Activated CD8-positive, alpha-beta T cell treated with anti-CD3 and anti-CD28 coated beads for 36 hours (primary cell): Measurements from ENCODE around the gene SOX30. TPM values are rescaled to one million over a fixed set of nuclear protein-coding genes. Genes with fewer than 3 reads are reported as not detected.

Experiments
- ATAC-seq: fragments of 200-7000 bp; cut with Tn5 transposase; one replicate; pipeline ENCODE4 v1.10.0; 2021; ENCODE audit warnings: mild to moderate bottlenecking, moderate library complexity
- CTCF ChIA-PET: fragments of 350-600 bp; sonication (Branson Sonifier 250); formaldehyde crosslinking; loops from one replicate; lab custom pipeline; 2021; ENCODE audit warnings: antibody characterized with exemption; lab: Charles Lee
- POLR2A ChIA-PET: fragments of 350-600 bp; sonication (Branson Sonifier 250); formaldehyde crosslinking; loops from one replicate; lab custom pipeline; 2021; ENCODE audit warnings: antibody characterized with exemption; lab: Charles Lee
- DNase-seq: peaks from one replicate; pipeline ENCODE4 v3.0.0-alpha.2; 2020
- H3K27ac Mint-ChIP-seq: one replicate; pipeline ENCODE4 v1.8.0; 2021; ENCODE audit warnings: mild to moderate bottlenecking, mixed read lengths
- H3K27me3 Mint-ChIP-seq: one replicate; pipeline ENCODE4 v1.8.0; 2021; ENCODE audit warnings: mixed read lengths
- H3K36me3 Mint-ChIP-seq: one replicate; pipeline ENCODE4 v1.8.0; 2021; ENCODE audit warnings: low read depth, mixed read lengths
- H3K4me1 Mint-ChIP-seq: one replicate; pipeline ENCODE4 v1.8.0; 2021; ENCODE audit warnings: low read depth, mixed read lengths
- H3K4me3 Mint-ChIP-seq: one replicate; pipeline ENCODE4 v1.8.0; 2021; ENCODE audit warnings: mild to moderate bottlenecking, moderate library complexity, mixed read lengths
- H3K9me3 Mint-ChIP-seq: one replicate; pipeline ENCODE4 v1.8.0; 2021; ENCODE audit warnings: mixed read lengths
- CTCF ChIP-seq: fragments of 200-600 bp; IDR thresholded peaks from one replicate; pipeline ENCODE4 v1.8.0; 2022; ENCODE audit warnings: antibody characterized with exemption, mild to moderate bottlenecking
- intact Hi-C: fragments of 100-400 bp; cut with micrococcal nuclease; formaldehyde crosslinking; loops from one replicate; pipeline ENCODE4 v1.10.0; 2022
- total RNA-seq, 2 experiments: library from RNA; stranded (reverse); gene quantifications; one replicate each; pipeline ENCODE4 v1.2.3, GENCODE V29; 2021

Gene SOX30
- total RNA-seq, 2 experiments from 2014 or later = 0.11 to 0.16 TPM

- POLR2A ChIA-PET = interaction anchor here (0.6 to 1.0 kb wide), 4 partner anchors 8 to 44 kb away, joined by 3 to 4 read pairs (median 3); no protein-coding TSS in a partner anchor
- DNase-seq = no peak
- Mint-ChIP-seq H3K4me3 (no peak overlapping the region), H3K9me3 (peaks cover 11% of the 10 kb centered on the region), H3K27me3 (peaks cover 6% of the 10 kb centered on the region), H3K4me1 (peaks cover 72% of the 10 kb centered on the region), H3K36me3 (peaks cover 5% of the 10 kb centered on the region), H3K27ac (no peak overlapping the region)
- intact Hi-C loops = no loop called here
- CTCF ChIA-PET = interaction anchor here (1.1 to 1.8 kb wide), 4 partner anchors 10 to 149 kb away, joined by 3 to 5 read pairs (median 4); partner anchors contain the start of gene LSM11
- TF ChIP-seq CTCF = no peak
- peak; percentile 44 for ATAC-seq
Measured at GRCh38 chr5:157594257-157594656, 58.0 kb downstream of the SOX30 start.

- H3K27me3 Mint-ChIP-seq = peaks cover 6% of the 10 kb centered on the region
- no peak for TF ChIP-seq CTCF
- ATAC-seq = no peak
- no peak for DNase-seq
- peaks cover 9% of the 10 kb centered on the region for H3K9me3 Mint-ChIP-seq
- peaks cover 3% of the 10 kb centered on the region for H3K36me3 Mint-ChIP-seq
- H3K4me3 Mint-ChIP-seq = no peak overlapping the region
- CTCF ChIA-PET = interaction anchor here (0.8 to 1.8 kb wide), 3 partner anchors 25 to 125 kb away, joined by 3 to 4 read pairs (median 3); no protein-coding TSS in a partner anchor
- intact Hi-C loops = no loop called here
- POLR2A ChIA-PET = interaction anchor here (0.7 kb wide), 1 partner anchor 125 kb away, joined by 3 read pairs; no protein-coding TSS in a partner anchor
- H3K4me1 Mint-ChIP-seq = peaks cover 61% of the 10 kb centered on the region
- peak overlapping the region; percentile 46 for H3K27ac Mint-ChIP-seq
Measured at GRCh38 chr5:157593052-157593757, 59.0 kb downstream of the SOX30 start.

DNA sequence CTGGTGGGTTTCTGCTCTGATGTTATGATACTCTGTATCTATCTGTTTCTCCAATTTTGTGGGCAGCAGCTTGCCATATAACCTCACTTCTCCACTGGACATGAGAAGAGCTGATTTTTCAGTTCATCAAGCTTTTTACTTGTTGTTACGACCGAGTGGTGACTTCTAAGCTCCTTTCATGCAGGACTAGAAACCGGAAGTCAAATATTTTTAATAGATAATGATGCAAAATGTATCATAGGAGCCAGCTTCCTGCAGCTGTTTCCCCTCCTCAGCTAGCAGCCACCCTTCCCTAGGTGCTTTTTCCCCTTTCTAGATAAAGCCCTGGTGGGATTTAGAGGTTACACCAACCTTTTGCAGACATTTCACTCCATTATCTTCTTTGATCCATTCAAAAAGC lies 59.6 kb downstream of the SOX30 start:
- no peak for DNase-seq
- Mint-ChIP-seq H3K4me3 (no peak overlapping the region), H3K4me1 (peaks cover 57% of the 10 kb centered on the region)

DNA sequence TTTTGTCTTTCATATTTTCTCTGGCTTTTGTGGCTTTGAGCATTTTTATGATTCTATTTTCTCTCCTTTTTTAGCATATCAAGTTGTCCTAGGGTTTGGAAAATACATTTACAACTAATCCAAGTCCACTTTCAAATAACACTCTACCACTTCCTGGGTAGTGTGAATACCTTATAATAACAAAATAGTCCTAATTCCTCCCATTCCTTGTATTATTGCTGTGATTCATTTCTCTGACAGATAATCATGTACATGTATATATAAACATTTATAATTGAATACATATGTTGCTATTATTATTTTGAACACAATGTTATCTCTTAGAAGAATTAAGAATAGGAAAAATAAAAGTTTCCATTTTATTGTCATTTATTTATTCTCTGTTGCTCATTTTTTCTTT lies 61.8 kb downstream of the SOX30 start:
- no peaks in the 10 kb centered on the region for H3K36me3 Mint-ChIP-seq
- CTCF ChIA-PET = no interaction called here
- ATAC-seq = no peak
- H3K27ac Mint-ChIP-seq = no peak overlapping the region
- peaks cover 4% of the 10 kb centered on the region for H3K9me3 Mint-ChIP-seq
- H3K4me3 Mint-ChIP-seq = no peak overlapping the region
- H3K4me1 Mint-ChIP-seq = peaks cover 37% of the 10 kb centered on the region
- intact Hi-C loops = no loop called here
- DNase-seq = no peak
- POLR2A ChIA-PET = no interaction called here
- TF ChIP-seq CTCF = no peak
- peaks cover 6% of the 10 kb centered on the region for H3K27me3 Mint-ChIP-seq

More for the DNA sequence above, 59.6 kb downstream of the SOX30 start:
- POLR2A ChIA-PET = no interaction called here
- H3K9me3 Mint-ChIP-seq = peaks cover 7% of the 10 kb centered on the region
- no peak for ATAC-seq
- intact Hi-C loops = no loop called here
- H3K27ac Mint-ChIP-seq = peak overlapping the region; percentile 46
- TF ChIP-seq CTCF = no peak
- H3K36me3 Mint-ChIP-seq = peaks cover 3% of the 10 kb centered on the region
- CTCF ChIA-PET = no interaction called here
- peaks cover 6% of the 10 kb centered on the region for H3K27me3 Mint-ChIP-seq

DNA sequence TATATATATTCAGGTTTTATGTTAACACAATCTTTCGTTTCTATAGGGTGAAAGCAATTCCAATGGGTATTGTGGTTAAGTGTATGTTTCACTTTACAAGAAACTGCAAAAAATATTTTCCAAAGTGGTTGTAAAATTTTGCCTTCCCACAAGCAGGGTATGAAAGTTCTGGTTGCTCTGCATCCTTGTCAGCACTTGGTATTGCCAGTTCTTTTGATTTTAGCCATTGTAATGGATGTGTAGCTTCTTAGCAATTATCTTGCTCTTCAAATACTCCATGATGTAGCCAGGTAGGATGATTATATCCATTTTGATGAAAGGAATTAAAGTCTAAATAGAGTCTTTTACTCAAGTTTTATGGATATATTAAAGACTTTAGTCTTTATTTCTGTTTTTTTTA lies 67.6 kb downstream of the SOX30 start:
- peaks cover 6% of the 10 kb centered on the region for H3K9me3 Mint-ChIP-seq

More for the DNA sequence above, 67.6 kb downstream of the SOX30 start:
- Mint-ChIP-seq H3K27me3 (no peaks in the 10 kb centered on the region), H3K36me3 (no peaks in the 10 kb centered on the region), H3K4me3 (no peak overlapping the region), H3K4me1 (peaks cover 20% of the 10 kb centered on the region), H3K27ac (no peak overlapping the region)
- intact Hi-C loops = no loop called here
- no peak for TF ChIP-seq CTCF
- ChIA-PET CTCF (interaction anchor here (0.9 to 1.4 kb wide), 3 partner anchors 14 to 242 kb away, joined by 3 read pairs; no protein-coding TSS in a partner anchor), POLR2A (interaction anchor here (2.2 kb wide), 1 partner anchor 12 kb away, joined by 6 read pairs; no protein-coding TSS in a partner anchor)
- no peak for DNase-seq
- ATAC-seq = no peak
